ENCODE measurements around the gene ASB18. TPM values are rescaled to one million over a fixed set of nuclear protein-coding genes. Genes with fewer than 3 reads are reported as not detected.

Gene ASB18
- total RNA-seq, 1 experiment from 2014 or later, result not detected

DNA sequence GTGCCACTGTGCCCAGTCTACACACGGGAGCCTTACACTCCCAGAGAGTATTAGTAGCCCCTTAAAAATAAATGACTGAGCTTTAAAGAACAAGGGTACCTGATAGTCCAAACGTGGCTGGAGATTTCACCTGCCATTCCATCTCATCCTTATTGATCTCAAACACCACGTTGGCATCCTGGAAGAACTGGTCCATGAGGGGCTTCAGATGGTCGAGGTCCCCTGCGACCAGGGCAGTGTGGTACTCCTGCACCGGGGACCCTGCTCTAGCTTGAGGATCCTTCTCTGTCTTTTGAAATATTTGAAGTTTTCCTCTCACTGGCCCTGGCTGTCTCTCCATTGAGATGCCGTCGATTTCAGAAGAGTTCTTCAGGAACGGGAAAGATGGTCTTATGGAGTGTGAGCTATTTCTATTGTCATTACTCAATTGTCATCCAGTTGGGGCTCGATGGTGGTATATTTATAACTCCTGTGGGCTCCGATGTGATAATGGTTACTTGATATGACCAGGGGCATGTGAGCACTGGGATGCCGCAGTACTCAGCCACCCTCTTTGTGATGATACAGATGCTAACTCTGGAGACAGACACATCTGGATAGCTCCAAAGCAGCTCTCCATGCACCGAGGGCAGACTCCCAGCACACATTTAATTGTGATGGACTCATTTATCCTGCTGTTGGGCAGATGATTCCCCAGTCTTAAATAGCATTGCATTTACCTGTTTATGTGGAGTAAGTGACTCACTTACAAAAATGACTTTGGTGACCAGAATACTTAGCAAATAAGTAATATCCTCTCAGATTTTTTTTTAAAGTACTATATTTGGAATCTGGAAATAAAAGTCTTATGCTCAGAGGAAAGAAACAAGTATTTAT lies 22.8 kb downstream of the ASB18 start:
- DNase-seq (ENCODE audit: low read depth), result no peak

DNA sequence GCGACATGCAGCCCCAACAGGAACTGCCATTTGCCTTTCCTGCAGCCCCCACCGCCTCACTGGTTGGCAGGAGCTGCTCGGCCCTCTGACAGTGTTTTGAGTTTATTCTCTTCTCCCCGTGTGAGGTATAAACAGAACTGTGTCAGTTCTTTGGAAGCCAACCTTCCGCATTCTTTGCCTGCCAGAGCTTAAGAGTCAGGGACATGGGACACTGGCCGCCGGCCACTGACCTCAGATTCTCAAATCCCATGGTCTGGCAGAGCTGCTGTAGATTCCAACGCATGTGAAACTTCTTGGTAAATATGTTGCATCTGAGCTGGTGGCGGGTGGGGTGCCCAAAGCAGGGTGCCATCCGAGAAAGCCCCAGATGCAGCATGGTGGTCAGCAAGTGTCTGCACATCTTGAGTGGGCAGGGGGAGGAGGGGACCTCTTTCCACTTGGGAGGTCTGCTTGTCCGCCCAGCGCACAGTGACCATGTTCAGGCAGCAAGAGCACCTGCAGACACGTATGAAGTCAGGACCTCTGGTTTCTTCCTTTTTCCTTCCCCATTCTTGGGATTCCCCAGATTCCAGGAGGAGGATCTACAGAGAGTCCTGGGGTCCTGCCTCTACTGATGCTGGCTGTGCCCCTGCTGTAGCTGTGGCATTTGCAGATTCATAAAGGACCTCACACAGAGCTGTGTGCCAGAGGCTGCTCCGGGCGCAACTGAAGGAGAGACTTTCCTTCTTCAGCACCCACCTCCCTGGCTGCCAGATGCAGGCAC lies 23.8 kb downstream of the ASB18 start:
- DNase-seq (ENCODE audit: low read depth), result peak; percentile 2

DNA sequence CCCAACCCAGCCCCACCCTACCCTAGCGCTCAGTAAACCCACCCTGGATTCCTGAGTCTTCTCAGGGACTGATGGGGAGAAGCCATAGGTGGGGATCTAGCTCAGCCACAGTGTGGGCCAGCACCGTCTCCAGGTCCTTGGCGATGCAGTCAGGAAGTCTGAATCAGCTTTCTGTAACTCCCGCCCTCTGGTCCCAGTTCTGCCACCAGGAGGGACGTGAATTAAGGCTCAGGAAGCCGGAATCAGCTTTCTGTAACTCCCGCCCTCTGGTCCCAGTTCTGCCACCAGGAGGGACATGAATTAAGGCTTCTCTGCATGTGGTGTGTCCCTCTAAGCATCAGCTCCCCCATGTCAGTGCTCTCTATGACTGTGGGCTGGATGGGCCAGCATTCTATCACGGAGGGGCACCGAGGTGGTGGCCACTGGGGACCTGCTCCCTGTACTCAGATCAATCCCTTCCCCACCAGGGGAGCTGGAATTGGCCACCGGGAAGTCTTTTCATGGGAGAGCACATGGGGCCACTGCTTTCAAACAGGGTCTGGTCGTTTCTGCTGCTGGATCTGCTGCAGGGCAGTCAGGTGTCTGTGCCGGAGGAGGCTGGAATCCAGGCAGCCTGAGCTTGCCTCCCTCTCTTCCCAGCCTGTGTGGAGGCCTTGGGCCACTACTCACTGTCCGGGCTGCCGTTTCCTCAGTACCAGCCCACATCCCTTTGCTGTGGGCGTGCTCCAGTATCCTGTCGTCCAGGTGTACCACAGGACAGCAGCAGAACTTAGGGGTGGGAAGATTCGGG lies 24.7 kb downstream of the ASB18 start:
- no peak for DNase-seq (ENCODE audit: low read depth)

DNA sequence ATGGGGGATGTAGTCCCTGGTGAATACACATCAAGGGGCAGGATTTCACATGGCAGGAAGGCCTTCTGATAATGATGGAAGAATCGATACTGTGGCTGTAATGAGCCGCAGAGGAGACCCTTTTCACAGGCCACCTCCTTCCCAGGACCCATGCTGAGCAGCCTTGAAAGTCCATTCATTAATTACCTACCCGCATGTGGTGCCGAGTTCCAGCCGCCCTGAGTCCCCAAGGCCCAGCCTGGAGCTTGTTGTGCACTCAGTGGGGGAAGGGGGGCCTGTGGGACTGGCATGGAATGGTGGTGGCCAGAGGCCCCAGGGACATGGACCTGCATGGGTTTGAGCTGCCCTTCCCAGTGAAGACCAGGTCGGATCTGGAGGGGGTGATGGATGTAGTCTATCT lies 25.5 kb downstream of the ASB18 start:
- DNase-seq (ENCODE audit: low read depth), result no peak

DNA sequence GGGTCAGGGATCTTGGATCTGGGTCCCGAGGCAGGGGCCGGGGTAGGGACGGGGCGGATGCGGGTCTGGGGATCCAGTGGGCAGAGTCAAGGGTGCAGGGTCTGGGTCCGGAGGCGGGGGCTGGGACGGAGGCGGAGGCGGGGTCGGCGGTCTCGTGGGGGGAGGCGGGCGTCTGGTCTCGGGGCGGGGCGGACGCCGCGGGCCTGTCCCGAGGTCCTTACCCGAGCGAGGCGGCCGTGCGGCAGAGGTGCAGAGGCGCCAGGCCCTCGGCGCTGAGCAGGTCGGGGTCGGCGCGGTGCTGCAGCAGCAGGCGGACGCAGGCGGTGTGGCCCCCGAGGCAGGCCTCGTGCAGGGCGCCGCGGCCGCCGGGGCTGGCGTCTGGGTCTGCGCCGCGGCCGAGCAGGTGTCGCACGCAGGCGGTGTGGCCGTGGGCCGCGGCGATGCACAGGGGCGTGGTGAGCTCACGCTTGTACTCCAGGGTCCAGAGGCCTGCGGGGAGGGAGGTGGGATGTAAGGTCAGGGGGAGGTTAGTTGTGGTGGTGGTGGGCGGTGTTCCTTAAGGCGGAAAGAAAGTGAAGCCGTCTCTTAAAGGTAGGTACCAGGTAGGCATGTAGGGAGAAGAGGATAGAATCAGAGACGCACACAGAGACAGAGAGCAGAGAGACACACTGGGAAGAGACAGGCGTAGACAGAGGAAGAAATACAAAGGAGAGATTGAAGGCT lies 26.6 kb downstream of the ASB18 start:
- DNase-seq (ENCODE audit: low read depth), result no peak

DNA sequence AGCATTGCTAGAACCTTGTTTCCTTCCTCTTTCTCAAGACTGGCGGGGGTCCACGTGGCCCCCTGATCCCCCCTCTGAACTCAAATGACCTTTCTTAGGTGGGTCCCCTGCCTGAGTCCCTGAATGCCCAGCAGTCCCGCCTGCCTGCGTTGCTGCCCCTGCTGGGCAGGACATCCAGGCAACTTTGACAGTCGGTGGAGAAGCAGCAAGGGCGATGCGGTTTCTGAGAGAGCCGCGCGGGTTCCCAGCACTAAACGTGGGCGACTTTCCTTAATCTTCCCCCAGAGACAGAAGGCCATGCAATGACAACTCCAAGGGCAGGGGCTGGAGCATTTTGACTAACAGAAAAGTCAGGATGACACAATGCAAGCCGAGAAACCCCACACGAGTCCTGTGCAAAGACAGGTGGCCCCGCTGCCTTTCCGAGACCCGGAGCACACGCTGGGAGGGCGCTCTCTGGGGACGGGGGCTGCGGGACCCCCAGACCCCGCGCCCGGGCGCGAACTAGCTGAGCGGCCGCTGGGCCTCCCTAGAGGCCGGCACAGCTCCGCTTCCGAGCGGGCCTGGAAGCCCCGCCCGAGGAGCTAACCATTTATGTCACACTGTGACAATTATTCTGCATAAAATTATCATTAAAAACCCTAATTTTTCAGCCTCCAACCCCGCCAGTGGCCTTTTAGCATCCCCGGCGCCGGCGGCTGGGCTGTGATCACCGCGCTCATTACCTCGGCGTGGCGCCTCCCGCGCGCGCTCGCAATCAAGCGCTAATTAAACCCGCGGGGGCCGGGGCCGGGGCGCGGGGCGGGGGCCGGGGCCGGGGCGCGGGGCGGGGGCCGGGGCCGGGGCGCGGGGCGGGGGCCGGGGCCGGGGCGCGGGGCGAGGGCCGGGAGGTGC lies 27.4 kb downstream of the ASB18 start:
- no peak for DNase-seq (ENCODE audit: low read depth)

DNA sequence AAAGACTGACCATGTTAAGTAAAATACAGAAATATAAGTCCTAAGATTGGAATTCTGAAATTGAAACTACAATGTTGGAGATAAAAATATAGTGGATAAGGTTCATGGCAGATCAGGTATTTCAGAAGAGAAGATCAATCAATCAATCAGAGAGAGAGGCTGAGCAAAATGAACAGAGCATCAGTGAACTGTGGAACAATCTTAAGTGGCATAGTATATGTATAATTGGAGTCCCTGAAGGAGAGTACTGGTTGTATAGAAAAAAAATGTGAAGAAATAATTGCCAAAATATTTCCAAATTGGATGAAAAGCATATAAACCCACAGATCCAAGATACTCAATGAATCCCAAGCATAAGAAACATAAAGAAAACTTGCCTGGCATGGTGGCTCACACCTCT lies 35.0 kb downstream of the ASB18 start:
- no peak for DNase-seq (ENCODE audit: low read depth)

DNA sequence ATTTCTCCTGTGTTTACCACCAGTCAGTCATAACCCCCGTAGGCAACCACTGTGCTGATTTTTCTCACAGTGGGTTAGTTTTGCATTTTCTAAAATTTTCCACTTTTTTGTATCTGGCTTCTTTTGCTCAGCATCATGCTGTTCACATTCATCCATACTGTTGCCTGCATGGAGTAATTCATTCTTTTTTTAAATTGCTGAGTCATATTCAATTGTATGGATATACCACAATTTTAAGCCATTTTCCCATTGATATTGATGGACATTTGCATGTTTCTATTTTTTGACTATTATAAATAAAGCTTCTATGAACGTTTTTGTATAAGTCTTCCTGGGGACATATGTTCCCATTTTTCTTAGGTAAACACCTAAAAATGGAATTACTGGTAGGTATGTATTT lies 40.5 kb downstream of the ASB18 start:
- no peak for DNase-seq (ENCODE audit: low read depth)

DNA sequence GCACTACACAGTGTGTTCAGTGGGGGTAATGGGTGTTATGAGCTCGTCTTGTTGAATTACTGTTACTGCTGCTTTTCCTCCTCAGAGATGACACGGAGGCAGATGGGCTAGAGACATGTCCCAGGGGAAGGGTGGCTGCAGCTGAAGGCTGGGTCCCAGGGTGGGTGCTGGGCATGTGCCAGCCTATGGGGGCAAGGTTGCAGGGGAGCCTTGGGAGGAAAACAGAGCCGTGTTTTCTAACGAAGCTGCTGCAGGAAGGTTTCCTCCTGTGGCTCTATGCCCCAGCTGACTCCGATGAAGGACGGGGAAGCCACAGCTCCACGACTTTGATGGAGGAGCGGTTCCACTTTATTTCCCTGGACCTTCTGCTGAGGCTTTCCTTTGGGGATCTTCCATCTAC lies 42.4 kb downstream of the ASB18 start:
- no peak for DNase-seq (ENCODE audit: low read depth)

DNA sequence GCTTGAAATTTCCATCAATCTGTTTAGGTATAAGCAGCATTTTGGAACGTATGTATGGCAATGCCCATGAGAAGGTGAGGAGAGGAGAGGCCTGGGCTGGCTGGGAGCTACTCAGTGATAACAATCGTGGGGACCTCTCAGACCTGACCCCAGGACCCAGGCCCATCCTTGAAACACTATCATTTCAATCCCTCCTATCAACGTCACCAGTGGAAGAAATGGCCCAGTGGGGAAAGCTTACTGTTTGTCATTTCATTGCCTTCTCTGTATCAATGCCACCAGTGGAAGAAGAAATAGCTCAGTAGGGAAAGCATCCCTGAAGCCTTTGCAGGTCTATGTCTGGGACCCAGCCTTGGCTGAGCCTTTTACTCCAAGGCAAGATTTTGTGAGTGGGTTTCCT lies 44.8 kb downstream of the ASB18 start:
- DNase-seq (ENCODE audit: low read depth), result no peak

DNA sequence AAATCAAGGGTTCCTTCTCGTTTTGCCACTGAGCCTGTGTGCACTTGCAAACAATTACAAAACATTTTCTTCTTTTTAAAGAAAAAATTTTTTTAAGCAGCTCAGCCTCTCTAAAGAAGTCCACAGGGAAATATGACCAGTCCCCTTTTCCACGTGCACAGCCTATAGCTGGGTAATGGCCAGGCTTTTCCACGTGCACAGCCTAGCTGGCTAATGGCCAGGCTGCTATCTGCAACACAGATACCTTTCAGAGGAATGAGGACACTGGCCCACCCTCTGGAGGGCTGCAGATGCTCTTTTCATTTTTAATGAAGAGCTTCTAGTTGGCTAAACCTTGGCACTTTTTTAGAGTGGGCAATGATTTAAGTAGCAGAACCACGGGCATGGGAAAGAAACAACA lies 46.3 kb downstream of the ASB18 start:
- DNase-seq (ENCODE audit: low read depth), result no peak

DNA sequence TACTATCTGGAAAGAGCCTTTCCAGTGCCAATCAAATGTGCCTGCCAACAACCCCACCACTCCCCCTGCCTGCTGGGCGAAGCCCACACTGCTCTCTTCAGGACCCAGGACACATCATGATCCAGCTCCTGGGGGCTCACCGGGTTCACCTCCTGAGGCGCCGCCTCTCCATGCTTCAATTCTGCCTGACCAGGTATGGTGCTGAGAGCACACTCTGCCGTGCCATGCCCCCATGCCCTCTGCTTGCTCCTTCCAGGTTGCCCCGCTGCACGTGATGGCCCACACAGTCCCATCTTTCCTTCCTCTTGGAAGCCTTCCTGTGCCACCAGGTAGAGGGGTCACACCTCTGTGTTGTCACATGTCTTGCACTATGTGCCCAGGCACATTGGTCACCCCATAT lies 47.5 kb downstream of the ASB18 start:
- DNase-seq (ENCODE audit: low read depth), result no peak

DNA sequence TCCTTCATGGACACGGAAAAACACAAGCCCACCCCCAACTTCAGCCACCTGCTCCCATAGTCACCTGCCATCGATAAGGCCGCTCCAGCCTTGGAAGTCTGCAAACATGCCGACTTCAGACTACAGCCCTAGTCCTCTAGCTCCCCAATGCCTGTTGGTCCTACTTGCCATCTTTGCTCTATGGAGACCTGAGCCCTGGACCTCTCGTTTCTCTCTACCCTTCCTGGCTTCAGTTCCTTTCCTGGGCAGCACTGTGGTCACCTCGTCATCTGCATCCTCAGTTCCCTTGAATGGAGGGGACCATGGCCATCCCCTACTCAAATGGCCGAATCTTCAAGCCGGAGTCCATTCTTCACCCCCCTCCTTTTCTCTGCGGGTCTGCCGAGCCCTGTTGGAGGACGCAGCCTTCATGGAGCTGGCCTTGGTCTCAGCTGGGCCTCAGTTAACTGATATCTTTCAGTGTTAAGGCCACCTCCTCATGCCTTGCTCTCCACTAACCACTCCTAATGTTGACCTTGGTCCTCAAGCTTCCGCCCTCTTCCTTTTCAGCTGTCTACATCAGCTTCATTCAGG lies 48.4 kb downstream of the ASB18 start:
- no peak for DNase-seq (ENCODE audit: low read depth)

DNA sequence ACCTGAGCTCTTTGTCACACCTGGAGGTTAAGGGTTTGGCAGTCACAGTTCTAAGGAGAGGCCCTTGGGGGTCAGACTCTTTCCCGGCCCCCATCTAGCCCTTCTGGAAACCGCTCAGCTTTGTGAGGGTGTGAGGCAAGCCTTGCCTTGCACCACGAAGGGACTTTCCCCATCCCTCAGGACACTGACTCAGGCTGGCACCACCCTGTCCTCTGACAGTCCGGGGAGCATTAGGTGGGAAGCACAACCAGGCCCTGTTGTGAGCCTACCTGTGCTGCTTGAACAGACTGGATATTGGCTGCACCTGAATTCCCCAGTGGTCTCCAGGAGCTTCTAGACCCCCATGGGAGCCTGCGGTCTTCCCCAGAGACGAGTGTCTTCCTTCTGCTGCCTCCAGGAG lies 49.0 kb downstream of the ASB18 start:
- DNase-seq (ENCODE audit: low read depth), result no peak

DNA sequence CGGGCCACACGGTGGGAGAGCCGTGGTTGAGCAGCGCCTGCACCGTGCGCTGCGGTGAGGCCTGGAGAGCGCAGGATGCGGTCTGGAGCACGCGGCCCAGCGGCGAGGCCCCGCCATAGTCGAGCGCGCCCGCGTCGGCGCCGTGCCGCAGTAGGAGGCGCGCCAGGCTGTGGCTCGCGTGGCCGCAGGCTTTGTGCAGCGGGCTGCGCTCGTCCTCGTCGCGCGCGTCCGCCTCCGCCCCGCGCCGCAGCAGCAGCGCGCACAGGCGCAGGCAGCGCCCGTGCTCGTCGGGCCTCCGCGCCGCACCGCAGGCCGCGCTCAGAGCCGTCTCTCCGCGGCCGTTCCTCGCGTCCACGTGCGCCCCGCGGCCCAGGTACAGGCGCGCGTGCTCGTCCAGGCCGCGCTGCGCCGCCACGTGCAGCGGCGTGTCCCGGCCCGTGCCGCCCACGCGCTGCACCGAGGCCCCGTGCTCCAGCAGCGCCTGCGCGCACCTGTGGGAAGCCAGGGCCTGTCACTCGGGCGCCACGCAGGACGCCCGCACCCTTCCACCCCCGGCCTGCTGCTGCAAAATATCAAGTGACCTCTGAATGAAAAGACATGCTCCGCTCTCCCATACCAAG lies 49.7 kb downstream of the ASB18 start:
- DNase-seq (ENCODE audit: low read depth), result no peak

DNA sequence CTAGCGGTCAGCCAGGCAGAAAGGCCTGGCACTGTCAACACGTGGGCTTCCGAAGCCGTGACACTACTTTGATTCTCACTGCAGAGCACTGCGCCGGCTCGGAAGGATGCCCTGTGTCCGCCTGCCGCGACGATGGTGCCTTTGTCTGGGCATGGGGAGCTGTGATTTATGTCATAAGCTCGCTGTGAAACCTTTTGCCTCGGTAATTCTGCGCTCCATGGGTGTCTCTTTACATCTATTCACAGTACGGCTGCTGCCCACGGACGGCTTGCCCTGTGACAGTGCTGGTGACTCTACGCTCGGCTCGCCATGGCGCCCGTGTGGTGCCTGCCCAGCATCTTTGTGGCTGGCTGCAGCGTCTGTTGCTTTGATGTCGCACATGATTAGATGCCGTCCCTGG lies 52.9 kb downstream of the ASB18 start:
- DNase-seq (ENCODE audit: low read depth), result no peak

DNA sequence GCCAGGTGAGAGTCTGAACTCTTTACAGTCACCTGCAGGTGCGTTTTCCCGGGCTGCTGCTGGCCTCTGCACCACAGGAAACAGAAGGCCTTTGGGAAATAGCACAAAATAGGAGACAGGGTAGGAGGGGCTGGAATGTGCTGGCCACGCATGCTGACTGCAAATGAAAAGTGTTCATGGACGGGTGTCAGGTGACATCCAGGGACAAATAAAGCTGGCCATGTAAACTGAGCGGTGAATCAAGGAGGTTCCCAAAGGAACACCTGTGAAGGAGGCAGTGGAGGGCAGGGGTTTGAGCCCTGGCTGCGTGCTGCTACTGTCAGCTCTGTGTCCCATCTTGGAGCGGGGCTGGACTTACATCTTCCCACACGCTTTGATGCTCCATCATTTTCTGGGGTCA lies 53.7 kb downstream of the ASB18 start:
- no peak for DNase-seq (ENCODE audit: low read depth)

DNA sequence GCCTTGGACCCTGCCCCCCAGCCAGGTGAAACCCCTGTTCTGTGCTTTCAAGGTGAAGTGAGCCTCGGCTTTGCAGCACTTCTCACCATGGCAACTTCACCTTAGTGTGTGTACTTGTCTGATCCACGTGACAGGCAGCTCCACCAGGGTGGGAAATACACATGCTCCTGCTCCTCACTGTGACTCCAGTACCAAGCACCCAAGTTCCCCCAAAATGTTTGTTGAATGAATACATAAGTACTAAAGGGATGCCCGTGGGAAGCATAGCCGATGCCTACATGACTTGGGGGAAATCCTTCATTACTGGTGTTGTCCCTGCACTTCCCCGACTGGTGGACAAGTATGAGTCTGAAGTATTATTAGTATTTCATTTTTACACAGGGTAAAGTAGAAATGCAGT lies 54.2 kb downstream of the ASB18 start:
- DNase-seq (ENCODE audit: low read depth), result no peak

DNA sequence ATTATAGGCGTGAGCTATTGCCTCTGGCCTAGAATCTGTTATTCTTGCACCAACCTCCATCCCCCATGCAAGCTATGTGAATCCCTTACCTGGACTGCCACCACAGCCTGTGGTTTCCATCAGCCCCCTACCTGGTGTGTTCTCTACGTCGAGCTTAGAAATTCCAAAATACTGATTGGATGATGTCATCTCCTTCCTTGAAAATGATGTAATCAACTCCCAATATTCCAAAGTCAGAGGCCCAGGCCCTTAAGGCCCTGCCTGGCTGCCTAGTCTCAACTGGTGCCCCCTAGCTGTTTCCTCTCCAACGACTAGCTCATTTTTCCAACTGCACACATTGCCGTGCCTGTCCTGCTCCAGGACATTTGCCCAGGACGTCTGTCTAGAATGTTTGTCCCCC lies 54.7 kb downstream of the ASB18 start:
- no peak for DNase-seq (ENCODE audit: low read depth)

Data from LHCN-M2 (cell line).